ENCODE data around the gene UNC45B. TPM values are rescaled to one million over a fixed set of nuclear protein-coding genes. Genes with fewer than 3 reads are reported as not detected.

UNC45B gene
- total and polyA plus RNA-seq, 2 of the 13 experiments (the other 11 are each of a cell fraction or from before 2014, with no cell fraction given), result 0.01 TPM; not detected in 1

GRCh38 chr17:35152421-35153140, 5.0 kb downstream of the UNC45B start:
- no peak for ATAC-seq
- H3K27me3 ChIP-seq (ENCODE audit: control insufficient read depth in 1 of 2, insufficient read depth in 2 of 2, low read length in 2 of 2), result peaks cover 3 to 27% of the 10 kb centered on the region in 2 experiments; a peak in 3 of 5 replicates
- 38% methylated on average over 13 of the region's 13 CpGs for WGBS (ENCODE audit: low lambda C conversion rate)
- no peaks in the 10 kb centered on the region for H3K9me3 ChIP-seq (ENCODE audit: low read length)
- FAIRE-seq, result no peak
- H3K36me3 ChIP-seq (replicated peaks in 1 of 2; ENCODE audit: control insufficient read depth in 1 of 2, insufficient read depth in 2 of 2, low read length in 2 of 2), result no peaks in the 10 kb centered on the region
- no peak overlapping the region for H3K4me2 ChIP-seq (ENCODE audit: low read depth, low read length)
- DNase-seq (ENCODE audit: low spot score), result no peak
- no peaks in the 10 kb centered on the region for H4K20me1 ChIP-seq (ENCODE audit: insufficient read depth, low read length)
- intact Hi-C loops (cut with micrococcal nuclease; ENCODE audit: unreplicated experiment), result no loop called here
- in situ Hi-C loops (cut with HindIII; ENCODE audit: extremely low pct_ligation_motif_present, low pct_unique_long_range_greater_than_20kb), result no loop called here
- H2AFZ ChIP-seq (ENCODE audit: low read length), result no peak overlapping the region
- H3K79me2 ChIP-seq (ENCODE audit: insufficient read depth, low read length), result no peaks in the 10 kb centered on the region
- no peak for TF ChIP-seq EED (CRISPR knock-in tag; IDR thresholded peaks at IDR 0.05)
- TF ChIP-seq PPARG (CRISPR knock-in tag; conservative IDR thresholded peaks at IDR 0.05), result no peak
- TF ChIP-seq ZBTB42 (CRISPR knock-in tag; IDR thresholded peaks at IDR 0.05), result no peak
- no peak for TF ChIP-seq MXD1 (CRISPR knock-in tag; IDR thresholded peaks at IDR 0.05)
- no peak for TF ChIP-seq ZBTB7A (CRISPR knock-in tag; IDR thresholded peaks at IDR 0.05)
- no peak for TF ChIP-seq ZFP37 (CRISPR knock-in tag; IDR thresholded peaks at IDR 0.05; ENCODE audit: borderline replicate concordance)
- no peak for TF ChIP-seq DRAP1 (CRISPR knock-in tag; IDR thresholded peaks at IDR 0.05)
- TF ChIP-seq ZBTB8A (CRISPR knock-in tag; IDR thresholded peaks at IDR 0.05; ENCODE audit: borderline replicate concordance, low read depth), result no peak
- no peak for TF ChIP-seq PHF21A (CRISPR knock-in tag; IDR thresholded peaks at IDR 0.05)
- TF ChIP-seq TEF (CRISPR knock-in tag; IDR thresholded peaks at IDR 0.05), result no peak
- TF ChIP-seq ZNF17 (CRISPR knock-in tag; IDR thresholded peaks at IDR 0.05), result no peak
- TF ChIP-seq PRDM4 (CRISPR knock-in tag; IDR thresholded peaks at IDR 0.05; ENCODE audit: borderline replicate concordance), result no peak
- TF ChIP-seq ZNF549 (CRISPR knock-in tag; IDR thresholded peaks at IDR 0.05), result no peak
- no peak for TF ChIP-seq ZNF879 (CRISPR knock-in tag; IDR thresholded peaks at IDR 0.05)
- H3K9ac ChIP-seq (ENCODE audit: insufficient read depth, low read depth, low read length), result no peak overlapping the region
- BruUV-seq (replicated peaks), result no TSS peak
- ChIA-PET CTCF (ENCODE audit: low intra/inter-chr PET ratio, low total read pairs) (no interaction called here), POLR2A (no interaction called here)
- H3K4me3 ChIP-seq (replicated peaks in 1 of 3; ENCODE audit: insufficient read depth in 1 of 3, low read depth in 2 of 3, low read length in 3 of 3), result no peak overlapping the region
- no peaks in the 10 kb centered on the region for H3K4me1 ChIP-seq (ENCODE audit: insufficient read depth, low read length)
- no peak overlapping the region for H3K27ac ChIP-seq (ENCODE audit: extremely low read length, insufficient read depth, low read length)
